WTC11 (cell line): ENCODE measurements around the gene AGBL1.

Experiments used
- CTCF ChIP-seq: fragments of 200-600 bp; IDR thresholded peaks from 2 replicates; pipeline ENCODE4 v1.8.0; 2022; ENCODE audit warnings: antibody characterized with exemption
- JUN ChIP-seq: sonication (generic); formaldehyde crosslinking; IDR thresholded peaks from 2 replicates; pipeline ENCODE4 v1.8.0; 2023; ENCODE audit warnings: mild to moderate bottlenecking, missing genetic modification reagents

- TF ChIP-seq CTCF (no peak), JUN (no peak)
Observed at GRCh38 chr15:86034904-86035303, 44.8 kb upstream of the AGBL1 start.
